GM13977 (cell line): ENCODE data around the gene THRB.

Source experiments
- DNase-seq: peaks from one replicate; pipeline ENCODE4 v3.0.0; 2012; ENCODE audit warnings: low spot score
- CTCF ChIP-seq: IDR thresholded peaks from 2 replicates; pipeline ENCODE4 v1.5.1; 2012; ENCODE audit warnings: mild to moderate bottlenecking, control low read depth; ENCODE audit not compliant: insufficient read depth; ENCODE audit errors: extremely low read depth, missing control alignments
- in situ Hi-C: fragments of 300-500 bp; cut with MboI; formaldehyde crosslinking; loops from one replicate; pipeline ENCODE4 v1.12.0; 2022; ENCODE audit warnings: low sequenced_read_pairs, low pct_unique_long_range_greater_than_20kb, mixed read lengths, inconsistent platforms; ENCODE audit not compliant: unreplicated experiment

The THRB gene

GRCh38 chr3:24343084-24343783, 151.4 kb downstream of the THRB start:
- in situ Hi-C loops, result no loop called here
- DNase-seq, result no peak
- no peak for TF ChIP-seq CTCF

- no peak for TF ChIP-seq CTCF
- in situ Hi-C loops, result no loop called here
- DNase-seq, result no peak
Observed at GRCh38 chr3:24342275-24342674, 152.4 kb downstream of the THRB start.

GRCh38 chr3:24341668-24342067, 153.0 kb downstream of the THRB start:
- in situ Hi-C loops, result no loop called here
- TF ChIP-seq CTCF, result no peak
- DNase-seq, result no peak

- no peak for DNase-seq
- no peak for TF ChIP-seq CTCF
- in situ Hi-C loops, result no loop called here
Observed at GRCh38 chr3:24340966-24341365, 153.7 kb downstream of the THRB start.

- in situ Hi-C loops, result no loop called here
- DNase-seq, result no peak
- no peak for TF ChIP-seq CTCF
Observed at GRCh38 chr3:24340161-24340560, 154.5 kb downstream of the THRB start.

- in situ Hi-C loops, result no loop called here
- no peak for TF ChIP-seq CTCF
- no peak for DNase-seq
Observed at GRCh38 chr3:24339266-24339825, 155.3 kb downstream of the THRB start.
